ENCODE data around the gene SAMD15. TPM values are rescaled to one million over a fixed set of nuclear protein-coding genes. Genes with fewer than 3 reads are reported as not detected.

The SAMD15 gene
- total RNA-seq, 1 experiment from 2014 or later = 0.42 TPM

GRCh38 chr14:77407158-77407557, 30.0 kb downstream of the SAMD15 start:
- H3K4me1 Mint-ChIP-seq = no peaks in the 10 kb centered on the region
- ChIA-PET POLR2A (interaction anchor here (0.7 kb wide), 1 partner anchor 91 kb away, joined by 5 read pairs; no protein-coding TSS in a partner anchor), CTCF (interaction anchor here (0.7 to 1.8 kb wide), 3 partner anchors 81 to 128 kb away, joined by 3 to 6 read pairs (median 3); no protein-coding TSS in a partner anchor)
- no peak for DNase-seq (ENCODE audit: low spot score)
- no peaks in the 10 kb centered on the region for H3K27me3 Mint-ChIP-seq (ENCODE audit: low read depth)
- H3K9me3 Mint-ChIP-seq = no peaks in the 10 kb centered on the region
- TF ChIP-seq EMX1 (CRISPR knock-in tag; IDR thresholded peaks at IDR 0.05) = no peak
- TF ChIP-seq ATF2 (CRISPR knock-in tag; IDR thresholded peaks at IDR 0.05; ENCODE audit: borderline replicate concordance, low read depth) = no peak
- TF ChIP-seq, protein P1, sequence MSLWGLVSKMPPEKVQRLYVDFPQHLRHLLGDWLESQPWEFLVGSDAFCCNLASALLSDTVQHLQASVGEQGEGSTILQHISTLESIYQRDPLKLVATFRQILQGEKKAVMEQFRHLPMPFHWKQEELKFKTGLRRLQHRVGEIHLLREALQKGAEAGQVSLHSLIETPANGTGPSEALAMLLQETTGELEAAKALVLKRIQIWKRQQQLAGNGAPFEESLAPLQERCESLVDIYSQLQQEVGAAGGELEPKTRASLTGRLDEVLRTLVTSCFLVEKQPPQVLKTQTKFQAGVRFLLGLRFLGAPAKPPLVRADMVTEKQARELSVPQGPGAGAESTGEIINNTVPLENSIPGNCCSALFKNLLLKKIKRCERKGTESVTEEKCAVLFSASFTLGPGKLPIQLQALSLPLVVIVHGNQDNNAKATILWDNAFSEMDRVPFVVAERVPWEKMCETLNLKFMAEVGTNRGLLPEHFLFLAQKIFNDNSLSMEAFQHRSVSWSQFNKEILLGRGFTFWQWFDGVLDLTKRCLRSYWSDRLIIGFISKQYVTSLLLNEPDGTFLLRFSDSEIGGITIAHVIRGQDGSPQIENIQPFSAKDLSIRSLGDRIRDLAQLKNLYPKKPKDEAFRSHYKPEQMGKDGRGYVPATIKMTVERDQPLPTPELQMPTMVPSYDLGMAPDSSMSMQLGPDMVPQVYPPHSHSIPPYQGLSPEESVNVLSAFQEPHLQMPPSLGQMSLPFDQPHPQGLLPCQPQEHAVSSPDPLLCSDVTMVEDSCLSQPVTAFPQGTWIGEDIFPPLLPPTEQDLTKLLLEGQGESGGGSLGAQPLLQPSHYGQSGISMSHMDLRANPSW (CRISPR knock-in tag; conservative IDR thresholded peaks at IDR 0.05; ENCODE audit: low read depth) = no peak
- TF ChIP-seq ZNF425 (CRISPR knock-in tag; conservative IDR thresholded peaks at IDR 0.05) = no peak
- no peak for TF ChIP-seq KAT7 (CRISPR knock-in tag; IDR thresholded peaks at IDR 0.05; ENCODE audit: borderline replicate concordance)
- TF ChIP-seq, protein P2, sequence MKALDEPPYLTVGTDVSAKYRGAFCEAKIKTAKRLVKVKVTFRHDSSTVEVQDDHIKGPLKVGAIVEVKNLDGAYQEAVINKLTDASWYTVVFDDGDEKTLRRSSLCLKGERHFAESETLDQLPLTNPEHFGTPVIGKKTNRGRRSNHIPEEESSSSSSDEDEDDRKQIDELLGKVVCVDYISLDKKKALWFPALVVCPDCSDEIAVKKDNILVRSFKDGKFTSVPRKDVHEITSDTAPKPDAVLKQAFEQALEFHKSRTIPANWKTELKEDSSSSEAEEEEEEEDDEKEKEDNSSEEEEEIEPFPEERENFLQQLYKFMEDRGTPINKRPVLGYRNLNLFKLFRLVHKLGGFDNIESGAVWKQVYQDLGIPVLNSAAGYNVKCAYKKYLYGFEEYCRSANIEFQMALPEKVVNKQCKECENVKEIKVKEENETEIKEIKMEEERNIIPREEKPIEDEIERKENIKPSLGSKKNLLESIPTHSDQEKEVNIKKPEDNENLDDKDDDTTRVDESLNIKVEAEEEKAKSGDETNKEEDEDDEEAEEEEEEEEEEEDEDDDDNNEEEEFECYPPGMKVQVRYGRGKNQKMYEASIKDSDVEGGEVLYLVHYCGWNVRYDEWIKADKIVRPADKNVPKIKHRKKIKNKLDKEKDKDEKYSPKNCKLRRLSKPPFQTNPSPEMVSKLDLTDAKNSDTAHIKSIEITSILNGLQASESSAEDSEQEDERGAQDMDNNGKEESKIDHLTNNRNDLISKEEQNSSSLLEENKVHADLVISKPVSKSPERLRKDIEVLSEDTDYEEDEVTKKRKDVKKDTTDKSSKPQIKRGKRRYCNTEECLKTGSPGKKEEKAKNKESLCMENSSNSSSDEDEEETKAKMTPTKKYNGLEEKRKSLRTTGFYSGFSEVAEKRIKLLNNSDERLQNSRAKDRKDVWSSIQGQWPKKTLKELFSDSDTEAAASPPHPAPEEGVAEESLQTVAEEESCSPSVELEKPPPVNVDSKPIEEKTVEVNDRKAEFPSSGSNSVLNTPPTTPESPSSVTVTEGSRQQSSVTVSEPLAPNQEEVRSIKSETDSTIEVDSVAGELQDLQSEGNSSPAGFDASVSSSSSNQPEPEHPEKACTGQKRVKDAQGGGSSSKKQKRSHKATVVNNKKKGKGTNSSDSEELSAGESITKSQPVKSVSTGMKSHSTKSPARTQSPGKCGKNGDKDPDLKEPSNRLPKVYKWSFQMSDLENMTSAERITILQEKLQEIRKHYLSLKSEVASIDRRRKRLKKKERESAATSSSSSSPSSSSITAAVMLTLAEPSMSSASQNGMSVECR (CRISPR knock-in tag; IDR thresholded peaks at IDR 0.05; ENCODE audit: borderline replicate concordance) = no peak
- TF ChIP-seq MYBL2 (CRISPR knock-in tag; IDR thresholded peaks at IDR 0.05) = no peak
- TF ChIP-seq, protein P3, sequence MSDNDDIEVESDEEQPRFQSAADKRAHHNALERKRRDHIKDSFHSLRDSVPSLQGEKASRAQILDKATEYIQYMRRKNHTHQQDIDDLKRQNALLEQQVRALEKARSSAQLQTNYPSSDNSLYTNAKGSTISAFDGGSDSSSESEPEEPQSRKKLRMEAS (CRISPR knock-in tag; IDR thresholded peaks at IDR 0.05) = no peak
- H3K27ac Mint-ChIP-seq = no peak overlapping the region
- H3K4me3 Mint-ChIP-seq = no peak overlapping the region
- ATAC-seq = no peak
- no peaks in the 10 kb centered on the region for H3K36me3 Mint-ChIP-seq

GRCh38 chr14:77409131-77409533, 32.0 kb downstream of the SAMD15 start:
- Mint-ChIP-seq H3K4me1 (no peaks in the 10 kb centered on the region), H3K36me3 (no peaks in the 10 kb centered on the region), H3K9me3 (no peaks in the 10 kb centered on the region), H3K4me3 (no peak overlapping the region), H3K27me3 (ENCODE audit: low read depth) (no peaks in the 10 kb centered on the region), H3K27ac (no peak overlapping the region)
- ChIA-PET POLR2A (no interaction called here), CTCF (interaction anchor here (0.5 to 1.3 kb wide), 11 partner anchors 18 to 995 kb away, joined by 3 to 12 read pairs (median 3); partner anchors contain the start of genes GSTZ1, POMT2, SAMD15 and TMED8)
- DNase-seq (ENCODE audit: low spot score) (peak; percentile 20), ATAC-seq (peak; percentile 94)
- TF ChIP-seq FOXP4 (CRISPR knock-in tag; IDR thresholded peaks at IDR 0.05) (no peak), JAZF1 (CRISPR knock-in tag; IDR thresholded peaks at IDR 0.05) (no peak), MLX (CRISPR knock-in tag; IDR thresholded peaks at IDR 0.05) (no peak), ERG (CRISPR knock-in tag; IDR thresholded peaks at IDR 0.05) (no peak), FOXK1 (CRISPR knock-in tag; IDR thresholded peaks at IDR 0.05) (no peak), FOXP1 (CRISPR knock-in tag; IDR thresholded peaks at IDR 0.05; ENCODE audit: borderline replicate concordance) (no peak), TEAD4 (CRISPR knock-in tag; IDR thresholded peaks at IDR 0.05) (no peak), JUN (CRISPR knock-in tag; IDR thresholded peaks at IDR 0.05) (no peak)
- TF ChIP-seq, protein P3 (CRISPR knock-in tag; IDR thresholded peaks at IDR 0.05) = no peak

All from WTC11 (cell line).